Gastrocnemius medialis (tissue), 4 donors: ENCODE data around the gene SLC6A4. TPM values are rescaled to one million over a fixed set of nuclear protein-coding genes. Genes with fewer than 3 reads are reported as not detected.

ENCODE experiments used
- ATAC-seq, 2 donors: fragments of 150-250 bp; one replicate each; pipeline ENCODE4 v1.9.1; 2016
- DNase-seq, 2 donors: peaks; one replicate each; pipeline ENCODE4 v3.0.0-alpha.2; 2019
- H3K27ac ChIP-seq, 4 donors: fragments of 200-600 bp; sonication (generic); 1 replicate in 1 of 4; 2 replicates in 3 of 4; pipeline ENCODE4 v1.5.1; 2016 to 2018; ENCODE audit warnings: mild to moderate bottlenecking in 2 of 4, moderate library complexity in 1 of 4
- H3K27me3 ChIP-seq, 3 donors: fragments of 200-600 bp; sonication (generic) in 2 of 3; 1 replicate in 1 of 3; 2 replicates in 2 of 3; pipeline versions ENCODE4 v1.5.1 to v1.6.0; 2016 to 2019; ENCODE audit warnings: mild to moderate bottlenecking in 1 of 3, moderate library complexity in 1 of 3
- H3K36me3 ChIP-seq, 2 donors: fragments of 200-600 bp; sonication (generic) in 1 of 2; one replicate each; pipeline ENCODE4 v1.5.1; 2017 to 2018
- H3K4me1 ChIP-seq, 2 donors: fragments of 200-600 bp; sonication (generic) in 1 of 2; one replicate each; pipeline ENCODE4 v1.5.1; 2016 to 2017; ENCODE audit warnings: mild to moderate bottlenecking in 2 of 2
- H3K4me3 ChIP-seq, 4 donors: fragments of 200-600 bp; sonication (generic) in 3 of 4; 1 replicate in 1 of 4; 2 replicates in 3 of 4; pipeline ENCODE4 v1.5.1; 2016 to 2019; ENCODE audit warnings: mild to moderate bottlenecking in 2 of 4
- H3K9me3 ChIP-seq, 3 donors: fragments of 200-600 bp; sonication (generic) in 2 of 3; 1 replicate in 1 of 3; 2 replicates in 2 of 3; pipeline ENCODE4 v1.5.1; 2016 to 2019
- POLR2A ChIP-seq, 2 donors: fragments of 450-650 bp; IDR thresholded peaks; one replicate each; pipeline ENCODE4 v1.6.1; 2017; ENCODE audit warnings: antibody characterized with exemption in 2 of 2, mild to moderate bottlenecking in 2 of 2, moderate library complexity in 2 of 2
- in situ Hi-C, 4 donors: fragments of 200-750 bp; cut with MboI; loops; one replicate each; pipeline versions ENCODE4 v1.15.0 to v1.8.0; 2017; ENCODE audit warnings: low sequenced_read_pairs in 4 of 4
- intact Hi-C: fragments of 100-400 bp; cut with DNase I; formaldehyde crosslinking; loops from one replicate; pipeline ENCODE4 v1.15.1; 2023; ENCODE audit warnings: low total_unique reads
- total RNA-seq, 4 donors: library from RNA; depleted of rRNA; stranded (reverse); fragments of >200 nt; gene quantifications; one replicate each; pipeline versions ENCODE4 v1.1.0 to v1.2.3, GENCODE V29; 2016
- TF ChIP-seq, protein P1 (sequence below), 5 experiments: fragments of 450-650 bp in 3 of 5; fragments of 200-600 bp in 2 of 5; sonication (generic) in 2 of 5; IDR thresholded peaks in 4 of 5; conservative IDR thresholded peaks in 1 of 5; 1 replicate in 4 of 5; 2 replicates in 1 of 5; pipeline ENCODE4 v1.5.1; 2016 to 2019; ENCODE audit warnings: antibody characterized with exemption in 5 of 5, mild to moderate bottlenecking in 3 of 5, moderate library complexity in 3 of 5

The SLC6A4 gene
- total RNA-seq, 4 donors from 2014 or later = 0.35 to 0.46 TPM; not detected in 2

DNA sequence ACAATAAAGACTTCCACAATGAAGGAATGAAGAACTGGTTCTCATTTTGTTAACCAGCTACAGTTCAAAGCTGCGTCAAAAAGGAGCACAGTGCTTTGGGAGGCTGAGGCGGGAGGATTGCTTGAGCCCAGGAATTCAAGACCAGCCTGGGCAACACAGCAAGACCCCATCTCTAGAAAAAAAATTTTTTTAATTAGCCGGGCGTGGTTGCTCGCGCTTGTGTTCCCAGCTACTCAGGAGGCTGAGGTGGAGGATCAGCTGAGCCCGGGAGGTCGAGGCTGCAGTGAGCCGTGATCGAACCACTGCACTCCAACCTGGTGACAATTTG lies 764 bp upstream of the SLC6A4 start:
- Histone ChIP-seq H3K4me1 (peaks cover 14% of the 10 kb centered on the region in 2 donors), H3K9me3 (no peaks in the 10 kb centered on the region), H3K27me3 (peaks cover 46 to 55% (median 48%) of the 10 kb centered on the region in 3 donors), H3K36me3 (no peaks in the 10 kb centered on the region), H3K27ac (no peak overlapping the region), H3K4me3 (peak overlapping the region; percentile 39 to 52 (median 43))
- no peak for DNase-seq
- intact Hi-C loops = loop anchor here (10.0 kb wide), 1 partner anchor 131 kb away; no protein-coding TSS in a partner anchor
- in situ Hi-C loops = no loop called here
- TF ChIP-seq, protein P1, sequence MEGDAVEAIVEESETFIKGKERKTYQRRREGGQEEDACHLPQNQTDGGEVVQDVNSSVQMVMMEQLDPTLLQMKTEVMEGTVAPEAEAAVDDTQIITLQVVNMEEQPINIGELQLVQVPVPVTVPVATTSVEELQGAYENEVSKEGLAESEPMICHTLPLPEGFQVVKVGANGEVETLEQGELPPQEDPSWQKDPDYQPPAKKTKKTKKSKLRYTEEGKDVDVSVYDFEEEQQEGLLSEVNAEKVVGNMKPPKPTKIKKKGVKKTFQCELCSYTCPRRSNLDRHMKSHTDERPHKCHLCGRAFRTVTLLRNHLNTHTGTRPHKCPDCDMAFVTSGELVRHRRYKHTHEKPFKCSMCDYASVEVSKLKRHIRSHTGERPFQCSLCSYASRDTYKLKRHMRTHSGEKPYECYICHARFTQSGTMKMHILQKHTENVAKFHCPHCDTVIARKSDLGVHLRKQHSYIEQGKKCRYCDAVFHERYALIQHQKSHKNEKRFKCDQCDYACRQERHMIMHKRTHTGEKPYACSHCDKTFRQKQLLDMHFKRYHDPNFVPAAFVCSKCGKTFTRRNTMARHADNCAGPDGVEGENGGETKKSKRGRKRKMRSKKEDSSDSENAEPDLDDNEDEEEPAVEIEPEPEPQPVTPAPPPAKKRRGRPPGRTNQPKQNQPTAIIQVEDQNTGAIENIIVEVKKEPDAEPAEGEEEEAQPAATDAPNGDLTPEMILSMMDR (IDR thresholded peaks at IDR 0.05 in 4 of 5, conservative IDR thresholded peaks at IDR 0.05 in 1 of 5) = no peak
- no peak for TF ChIP-seq POLR2A (IDR thresholded peaks at IDR 0.05)
- no peak for ATAC-seq

DNA sequence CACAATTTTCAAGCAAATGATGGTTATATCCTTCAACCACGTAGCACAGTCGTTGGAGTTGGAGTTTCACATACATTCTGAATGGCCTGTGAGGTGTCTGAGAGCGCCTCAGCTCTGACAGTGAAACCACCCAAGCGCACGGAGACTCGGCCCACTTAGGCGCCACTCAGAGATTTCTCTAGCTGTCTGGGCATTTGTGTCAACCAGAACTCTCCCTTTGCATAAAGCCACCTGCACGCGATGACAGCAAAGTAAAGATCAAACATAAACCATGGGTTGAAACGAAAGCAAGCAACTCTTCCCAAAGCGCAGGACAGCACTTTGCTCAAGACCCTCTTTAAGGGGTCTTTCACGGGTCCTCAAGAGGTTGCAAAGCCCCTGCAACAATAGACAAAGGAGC lies 533 bp downstream of the SLC6A4 start:
- H3K4me3 ChIP-seq = peak overlapping the region; percentile 39 to 52 (median 43)
- H3K27ac ChIP-seq = no peak overlapping the region
- intact Hi-C loops (loop anchor here (10.0 kb wide), 1 partner anchor 130 kb away; no protein-coding TSS in a partner anchor), in situ Hi-C loops (no loop called here)
- ATAC-seq (no peak), DNase-seq (no peak)
- H3K27me3 ChIP-seq = peaks cover 43 to 58% (median 47%) of the 10 kb centered on the region in 3 donors
- TF ChIP-seq, protein P1 (IDR thresholded peaks at IDR 0.05 in 4 of 5, conservative IDR thresholded peaks at IDR 0.05 in 1 of 5) = no peak
- no peak for TF ChIP-seq POLR2A (IDR thresholded peaks at IDR 0.05)
- no peaks in the 10 kb centered on the region for H3K36me3 ChIP-seq
- H3K9me3 ChIP-seq = no peaks in the 10 kb centered on the region
- peaks cover 14% of the 10 kb centered on the region in 2 donors for H3K4me1 ChIP-seq

DNA sequence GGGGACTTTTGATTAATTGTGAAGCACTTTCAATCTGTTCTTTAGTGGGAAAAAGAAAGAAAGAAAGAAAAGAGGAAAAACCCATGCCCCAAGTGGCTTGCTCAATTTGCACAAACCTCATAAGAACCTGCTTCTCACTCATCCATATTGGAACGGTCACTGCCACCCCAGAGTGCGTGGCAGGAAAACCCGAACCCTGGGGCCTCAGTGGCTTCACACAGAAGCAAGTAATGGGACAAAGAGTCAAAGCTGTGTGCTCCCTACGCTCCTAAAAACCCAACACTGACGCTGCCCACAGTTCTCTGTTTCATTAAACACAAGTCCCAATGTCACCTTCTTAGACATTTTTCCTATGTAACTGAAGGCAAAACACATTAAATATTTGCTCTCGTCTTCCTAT lies 1.2 kb downstream of the SLC6A4 start:
- Histone ChIP-seq H3K27ac (no peak overlapping the region), H3K9me3 (no peaks in the 10 kb centered on the region), H3K4me3 (no peak overlapping the region), H3K36me3 (no peaks in the 10 kb centered on the region), H3K4me1 (peaks cover 14% of the 10 kb centered on the region in 2 donors), H3K27me3 (peaks cover 43 to 54% (median 46%) of the 10 kb centered on the region in 3 donors)
- intact Hi-C loops (loop anchor here (10.0 kb wide), 1 partner anchor 129 kb away; no protein-coding TSS in a partner anchor), in situ Hi-C loops (no loop called here)
- no peak for DNase-seq
- TF ChIP-seq POLR2A (IDR thresholded peaks at IDR 0.05) = no peak
- TF ChIP-seq, protein P1 (IDR thresholded peaks at IDR 0.05 in 4 of 5, conservative IDR thresholded peaks at IDR 0.05 in 1 of 5) = no peak
- no peak for ATAC-seq

DNA sequence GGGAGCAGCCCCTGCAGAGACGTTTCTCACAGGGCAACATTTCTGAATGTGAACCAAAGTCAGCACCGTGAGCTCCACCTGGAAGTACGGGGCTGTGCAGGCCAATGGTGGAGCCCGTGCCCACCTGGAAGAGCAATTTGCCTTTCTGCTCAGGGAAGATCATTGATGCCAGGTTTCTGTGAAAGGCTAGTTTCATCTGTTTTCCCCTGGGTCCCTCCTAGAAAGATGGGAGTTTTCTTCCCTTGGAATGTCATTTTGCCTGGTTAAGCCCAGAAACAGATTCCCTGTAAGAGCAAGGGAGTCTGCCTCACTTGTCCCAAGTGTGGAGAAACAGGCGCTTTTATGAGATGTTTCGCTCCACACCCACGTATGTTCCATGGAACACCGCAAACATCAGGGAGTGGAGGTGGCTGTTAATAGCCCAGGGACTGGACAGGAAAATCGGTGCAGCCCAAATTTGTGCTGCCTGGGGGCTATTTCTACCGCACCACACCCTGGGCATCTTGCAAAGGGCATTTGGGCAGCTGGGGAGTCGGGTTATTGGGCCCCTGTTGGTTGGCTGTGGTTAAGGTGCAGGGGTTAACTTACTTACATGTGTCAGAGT lies 2.6 kb downstream of the SLC6A4 start:
- TF ChIP-seq, protein P1 (IDR thresholded peaks at IDR 0.05 in 4 of 5, conservative IDR thresholded peaks at IDR 0.05 in 1 of 5) = no peak
- TF ChIP-seq POLR2A (IDR thresholded peaks at IDR 0.05) = no peak
- Histone ChIP-seq H3K27me3 (peaks cover 36 to 51% (median 38%) of the 10 kb centered on the region in 3 donors), H3K9me3 (no peaks in the 10 kb centered on the region), H3K27ac (no peak overlapping the region), H3K4me1 (peaks cover 12 to 14% of the 10 kb centered on the region in 2 donors), H3K36me3 (no peaks in the 10 kb centered on the region), H3K4me3 (no peak overlapping the region)
- in situ Hi-C loops = no loop called here
- no peak for DNase-seq
- intact Hi-C loops = loop anchor here (10.0 kb wide), 1 partner anchor 128 kb away; no protein-coding TSS in a partner anchor
- ATAC-seq = no peak
